Stimulated activated CD4-positive, alpha-beta T cell treated with anti-CD3 and anti-CD28 coated beads, Interleukin-12 subunit alpha, Interleukin-12 subunit beta, amount 100 ng/mL, for 48 hours (primary cell): Measurements from ENCODE around the gene GSG1L.

Experiments
- DNase-seq, 3 donors: peaks; one replicate each; pipeline ENCODE4 v3.0.0-alpha.2; 2020; ENCODE audit warnings: low read depth in 2 of 3, low spot score in 1 of 3

GSG1L gene

GRCh38 chr16:28092721-28093384 lies 29.3 kb upstream of the GSG1L start:
- no peak for DNase-seq

GRCh38 chr16:28091656-28092055 lies 28.1 kb upstream of the GSG1L start:
- DNase-seq, result no peak

- DNase-seq, result no peak
Measured at GRCh38 chr16:28090646-28091377, 27.3 kb upstream of the GSG1L start.

GRCh38 chr16:28089992-28090365 lies 26.5 kb upstream of the GSG1L start:
- DNase-seq, result no peak

- DNase-seq, result no peak
Measured at GRCh38 chr16:28089205-28089991, 25.9 kb upstream of the GSG1L start.

- no peak for DNase-seq
Measured at GRCh38 chr16:28087675-28088300, 24.3 kb upstream of the GSG1L start.

GRCh38 chr16:28087140-28087660 lies 23.7 kb upstream of the GSG1L start:
- DNase-seq, result no peak

GRCh38 chr16:28086186-28087139 lies 22.9 kb upstream of the GSG1L start:
- DNase-seq, result no peak

GRCh38 chr16:28085389-28086171 lies 22.1 kb upstream of the GSG1L start:
- DNase-seq, result no peak

GRCh38 chr16:28084209-28084608 lies 20.7 kb upstream of the GSG1L start:
- DNase-seq, result no peak

- DNase-seq, result no peak
Measured at GRCh38 chr16:28082624-28083023, 19.1 kb upstream of the GSG1L start.

GRCh38 chr16:28081391-28081968 lies 18.0 kb upstream of the GSG1L start:
- DNase-seq, result no peak

GRCh38 chr16:28078261-28078660 lies 14.7 kb upstream of the GSG1L start:
- no peak for DNase-seq

- DNase-seq, result no peak
Measured at GRCh38 chr16:28073836-28074235, 10.3 kb upstream of the GSG1L start.

- DNase-seq, result no peak
Measured at GRCh38 chr16:28072087-28072486, 8.6 kb upstream of the GSG1L start.

- DNase-seq, result no peak
Measured at GRCh38 chr16:28069971-28070794, 6.7 kb upstream of the GSG1L start.

- no peak for DNase-seq
Measured at GRCh38 chr16:28068976-28069375, 5.5 kb upstream of the GSG1L start.
